K562 (cell line): ENCODE results near the gene GALNT7. TPM values are rescaled to one million over a fixed set of nuclear protein-coding genes. Genes with fewer than 3 reads are reported as not detected.

Source experiments
- CCNT2 ChIP-seq: IDR thresholded peaks from 2 replicates; pipeline ENCODE4 v1.6.1; 2011; ENCODE audit warnings: borderline replicate concordance, low read depth, mild to moderate bottlenecking, moderate library complexity, mixed read lengths, low read length; ENCODE audit not compliant: insufficient read length; ENCODE audit errors: extremely low read depth
- CXXC5 ChIP-seq: fragments of 250-450 bp; sonication (Bioruptor Pico); IDR thresholded peaks from 2 replicates; pipeline ENCODE4 v1.8.0; 2022; ENCODE audit warnings: inconsistent platforms, mild to moderate bottlenecking, moderate library complexity
- EHMT2 ChIP-seq: fragments of 450-650 bp; IDR thresholded peaks from 2 replicates; pipeline ENCODE4 v1.6.1; 2018; ENCODE audit warnings: antibody characterized with exemption
- ETV6 ChIP-seq, 3 experiments: fragments of 150-350 bp in 1 of 3; sonication (generic) in 1 of 3; formaldehyde crosslinking in 1 of 3; IDR thresholded peaks; 2 replicates each; pipeline versions ENCODE4 v1.6.1 to v1.8.0; 2014 to 2022; ENCODE audit warnings: borderline replicate concordance in 2 of 3, low read depth in 2 of 3, antibody characterized with exemption in 1 of 3, low read length in 1 of 3, mild to moderate bottlenecking in 1 of 3, missing genetic modification reagents in 1 of 3
- FIP1L1 ChIP-seq: fragments of 200-400 bp; formaldehyde crosslinking; IDR thresholded peaks from 2 replicates; pipeline ENCODE4 v1.6.1; 2018; ENCODE audit warnings: mild to moderate bottlenecking, low read depth, low read length; ENCODE audit not compliant: poor library complexity, severe bottlenecking
- FOSL1 ChIP-seq: fragments of 200-800 bp; sonication (Bioruptor generic); conservative IDR thresholded peaks from 2 replicates; pipeline ENCODE4 v1.6.1; 2016; ENCODE audit warnings: missing genetic modification characterization, missing compliant biosample characterization
- HDAC2 ChIP-seq: fragments of 450-650 bp; IDR thresholded peaks from 2 replicates; pipeline ENCODE4 v1.6.1; 2016; ENCODE audit warnings: mild to moderate bottlenecking
- KDM1A ChIP-seq, 2 experiments: fragments of 450-650 bp; IDR thresholded peaks; 2 replicates each; pipeline ENCODE4 v1.6.1; 2016; ENCODE audit warnings: mild to moderate bottlenecking in 2 of 2
- MCM7 ChIP-seq, 2 experiments: fragments of 450-650 bp; IDR thresholded peaks; 2 replicates each; pipeline ENCODE4 v1.6.1; 2016 to 2018
- MIER1 ChIP-seq: fragments of 450-650 bp; IDR thresholded peaks from 2 replicates; pipeline ENCODE4 v1.6.1; 2016; ENCODE audit warnings: antibody characterized with exemption, mild to moderate bottlenecking, low read depth
- NFYB ChIP-seq: IDR thresholded peaks from 2 replicates; pipeline ENCODE4 v1.6.1; 2011; ENCODE audit warnings: mild to moderate bottlenecking, moderate library complexity; ENCODE audit not compliant: insufficient read length; ENCODE audit errors: extremely low read depth
- NR2C2 ChIP-seq, 2 experiments: fragments of 200-800 bp in 1 of 2; sonication (Bioruptor generic) in 1 of 2; sonication (generic) in 1 of 2; formaldehyde crosslinking in 1 of 2; IDR thresholded peaks; 2 replicates each; pipeline versions ENCODE4 v1.6.1 to v1.8.0; 2016 to 2022; ENCODE audit warnings: mild to moderate bottlenecking in 1 of 2, missing compliant biosample characterization in 1 of 2, missing genetic modification characterization in 1 of 2, missing genetic modification reagents in 1 of 2
- SMARCC2 ChIP-seq: fragments of 450-650 bp; IDR thresholded peaks from 2 replicates; pipeline ENCODE4 v1.6.1; 2017; ENCODE audit warnings: antibody characterized with exemption, moderate library complexity, mild to moderate bottlenecking, low read depth
- SRSF7 ChIP-seq: fragments of 200-400 bp; formaldehyde crosslinking; optimal IDR thresholded peaks from 2 replicates; pipeline ENCODE3; 2017; ENCODE audit warnings: mild to moderate bottlenecking, low read depth, low read length
- TRIM28 ChIP-seq: fragments of 450-650 bp; IDR thresholded peaks from 2 replicates; pipeline ENCODE4 v1.6.1; 2017
- WHSC1 ChIP-seq: IDR thresholded peaks from one replicate; pipeline ENCODE4 v1.6.1; 2012; ENCODE audit warnings: low read length, control low read depth, inconsistent platforms
- ZNF316 ChIP-seq: fragments of 450-650 bp; IDR thresholded peaks from 2 replicates; pipeline ENCODE4 v1.6.1; 2016
- ZNF347 ChIP-seq: fragments of 450-650 bp; formaldehyde crosslinking; IDR thresholded peaks from 2 replicates; pipeline ENCODE4 v1.4.0; 2020; ENCODE audit warnings: low read depth, mild to moderate bottlenecking, moderate library complexity
- ZNF583 ChIP-seq: fragments of 250-450 bp; sonication (Bioruptor Pico); IDR thresholded peaks from 2 replicates; pipeline ENCODE4 v1.4.0; 2020
- polyA plus RNA-seq, 8 experiments: library from polyadenylated mRNA; depleted of rRNA in 4 of 8; stranded (reverse) in 5 of 8; unstranded in 3 of 8; fragments of >200 nt; fragmentation: Nextera tagmentation in 2 of 8; fragmentation: Illumina TruSeq in 1 of 8; extraction: Ambion mirVana in 2 of 8; extraction: Trizol in 1 of 8; gene quantifications; 2 replicates each; pipeline versions ENCODE4 v1.2.1 to v1.2.3, GENCODE V29; 2011 to 2014; ENCODE audit warnings: inconsistent platforms in 1 of 8, missing spikeins in 1 of 8
- total RNA-seq, 7 experiments: library from RNA; depleted of rRNA in 6 of 7; stranded (reverse); fragments of >200 nt in 6 of 7; fragmentation: Illumina TruSeq in 2 of 7; extraction: Trizol in 2 of 7; gene quantifications; 2 replicates each; pipeline versions ENCODE4 v1.2.1 to v1.2.3, GENCODE V29; 2011 to 2021; ENCODE audit warnings: low replicate concordance in 1 of 7
- TF ChIP-seq, protein P1 (sequence below): fragments of 450-650 bp; formaldehyde crosslinking; IDR thresholded peaks from 2 replicates; pipeline ENCODE4 v1.4.0; 2020; ENCODE audit warnings: mild to moderate bottlenecking
- TF ChIP-seq, protein P2 (sequence below): IDR thresholded peaks from 3 replicates; pipeline ENCODE4 v1.6.1; 2011; ENCODE audit warnings: borderline replicate concordance, mild to moderate bottlenecking, moderate library complexity; ENCODE audit not compliant: insufficient read length; ENCODE audit errors: extremely low read depth
- TF ChIP-seq, protein P3 (sequence below): sonication (generic); formaldehyde crosslinking; IDR thresholded peaks from 2 replicates; pipeline ENCODE4 v1.8.0; 2022; ENCODE audit warnings: mild to moderate bottlenecking, missing genetic modification reagents
- TF ChIP-seq, protein P4 (sequence below): IDR thresholded peaks from 2 replicates; pipeline ENCODE4 v1.6.1; 2011; ENCODE audit warnings: borderline replicate concordance, low read depth, mild to moderate bottlenecking, moderate library complexity, low read length; ENCODE audit not compliant: insufficient read depth, poor library complexity, severe bottlenecking

The GALNT7 gene
- total and polyA plus RNA-seq, 9 of the 15 experiments (the other 6 are each of a cell fraction or from before 2014, with no cell fraction given) = 16.7 to 38.7 (median 31.1) TPM

DNA sequence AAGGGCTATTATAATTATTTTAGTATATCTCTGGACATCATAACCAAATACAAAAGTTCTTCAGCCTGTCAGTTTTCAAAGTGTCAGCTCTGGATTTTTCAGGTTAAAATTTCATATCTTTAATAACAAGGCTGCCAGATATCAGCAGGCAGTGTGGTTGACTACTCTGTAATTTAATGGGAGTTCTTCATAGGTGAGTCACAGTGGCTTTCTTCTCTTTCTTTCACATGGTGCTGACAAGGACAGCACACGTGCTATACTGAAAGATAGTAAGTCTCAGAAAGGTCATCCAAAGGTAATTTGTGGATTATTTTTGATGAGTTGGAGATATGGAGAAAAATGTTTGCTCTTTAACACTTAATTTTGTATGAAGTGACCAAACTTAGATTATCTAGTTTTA, 43.2 kb downstream of the GALNT7 start (continued):
- TF ChIP-seq, protein P1, sequence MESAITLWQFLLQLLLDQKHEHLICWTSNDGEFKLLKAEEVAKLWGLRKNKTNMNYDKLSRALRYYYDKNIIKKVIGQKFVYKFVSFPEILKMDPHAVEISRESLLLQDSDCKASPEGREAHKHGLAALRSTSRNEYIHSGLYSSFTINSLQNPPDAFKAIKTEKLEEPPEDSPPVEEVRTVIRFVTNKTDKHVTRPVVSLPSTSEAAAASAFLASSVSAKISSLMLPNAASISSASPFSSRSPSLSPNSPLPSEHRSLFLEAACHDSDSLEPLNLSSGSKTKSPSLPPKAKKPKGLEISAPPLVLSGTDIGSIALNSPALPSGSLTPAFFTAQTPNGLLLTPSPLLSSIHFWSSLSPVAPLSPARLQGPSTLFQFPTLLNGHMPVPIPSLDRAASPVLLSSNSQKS = no peak
- no peak for TF ChIP-seq TRIM28
- 0 out of 4 replicates have a peak, but pooled peaks of 1 of the 2 experiments have one; percentile 8 for TF ChIP-seq KDM1A (IDR thresholded peaks at IDR 0.05)
- no peak for TF ChIP-seq SMARCC2
- TF ChIP-seq, protein P2, sequence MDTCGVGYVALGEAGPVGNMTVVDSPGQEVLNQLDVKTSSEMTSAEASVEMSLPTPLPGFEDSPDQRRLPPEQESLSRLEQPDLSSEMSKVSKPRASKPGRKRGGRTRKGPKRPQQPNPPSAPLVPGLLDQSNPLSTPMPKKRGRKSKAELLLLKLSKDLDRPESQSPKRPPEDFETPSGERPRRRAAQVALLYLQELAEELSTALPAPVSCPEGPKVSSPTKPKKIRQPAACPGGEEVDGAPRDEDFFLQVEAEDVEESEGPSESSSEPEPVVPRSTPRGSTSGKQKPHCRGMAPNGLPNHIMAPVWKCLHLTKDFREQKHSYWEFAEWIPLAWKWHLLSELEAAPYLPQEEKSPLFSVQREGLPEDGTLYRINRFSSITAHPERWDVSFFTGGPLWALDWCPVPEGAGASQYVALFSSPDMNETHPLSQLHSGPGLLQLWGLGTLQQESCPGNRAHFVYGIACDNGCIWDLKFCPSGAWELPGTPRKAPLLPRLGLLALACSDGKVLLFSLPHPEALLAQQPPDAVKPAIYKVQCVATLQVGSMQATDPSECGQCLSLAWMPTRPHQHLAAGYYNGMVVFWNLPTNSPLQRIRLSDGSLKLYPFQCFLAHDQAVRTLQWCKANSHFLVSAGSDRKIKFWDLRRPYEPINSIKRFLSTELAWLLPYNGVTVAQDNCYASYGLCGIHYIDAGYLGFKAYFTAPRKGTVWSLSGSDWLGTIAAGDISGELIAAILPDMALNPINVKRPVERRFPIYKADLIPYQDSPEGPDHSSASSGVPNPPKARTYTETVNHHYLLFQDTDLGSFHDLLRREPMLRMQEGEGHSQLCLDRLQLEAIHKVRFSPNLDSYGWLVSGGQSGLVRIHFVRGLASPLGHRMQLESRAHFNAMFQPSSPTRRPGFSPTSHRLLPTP = no peak
- TF ChIP-seq FIP1L1 = no peak
- TF ChIP-seq MCM7 (IDR thresholded peaks at IDR 0.05) = no peak
- TF ChIP-seq EHMT2 = peak; percentile 73; the same call in 1 of the 2 replicates
- no peak for TF ChIP-seq ZNF347 (CRISPR knock-in tag)
- TF ChIP-seq ZNF316 = no peak
- peak; percentile 35; the same call in 1 of the 2 replicates for TF ChIP-seq MIER1
- TF ChIP-seq ZNF583 (CRISPR knock-in tag) = no peak
- no peak for TF ChIP-seq NR2C2 (CRISPR knock-in tag; IDR thresholded peaks at IDR 0.05)
- no peak for TF ChIP-seq NR2C2 (tag; IDR thresholded peaks at IDR 0.05)
- TF ChIP-seq, protein P3, sequence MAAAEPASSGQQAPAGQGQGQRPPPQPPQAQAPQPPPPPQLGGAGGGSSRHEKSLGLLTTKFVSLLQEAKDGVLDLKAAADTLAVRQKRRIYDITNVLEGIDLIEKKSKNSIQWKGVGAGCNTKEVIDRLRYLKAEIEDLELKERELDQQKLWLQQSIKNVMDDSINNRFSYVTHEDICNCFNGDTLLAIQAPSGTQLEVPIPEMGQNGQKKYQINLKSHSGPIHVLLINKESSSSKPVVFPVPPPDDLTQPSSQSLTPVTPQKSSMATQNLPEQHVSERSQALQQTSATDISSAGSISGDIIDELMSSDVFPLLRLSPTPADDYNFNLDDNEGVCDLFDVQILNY = no peak
- TF ChIP-seq NFYB = no peak
- peak; percentile 91 for TF ChIP-seq FOSL1 (tag)
- TF ChIP-seq CXXC5 (CRISPR knock-in tag) = no peak
- TF ChIP-seq CCNT2 = no peak
- no peak for TF ChIP-seq WHSC1
- TF ChIP-seq ETV6 (IDR thresholded peaks at IDR 0.05; ENCODE audit: borderline replicate concordance in 1 of 2, low read depth in 2 of 2, low read length in 1 of 2) = no peak
- no peak for TF ChIP-seq ETV6 (CRISPR knock-in tag; IDR thresholded peaks at IDR 0.05; ENCODE audit: borderline replicate concordance)
- TF ChIP-seq SRSF7 = no peak
- TF ChIP-seq, protein P4, sequence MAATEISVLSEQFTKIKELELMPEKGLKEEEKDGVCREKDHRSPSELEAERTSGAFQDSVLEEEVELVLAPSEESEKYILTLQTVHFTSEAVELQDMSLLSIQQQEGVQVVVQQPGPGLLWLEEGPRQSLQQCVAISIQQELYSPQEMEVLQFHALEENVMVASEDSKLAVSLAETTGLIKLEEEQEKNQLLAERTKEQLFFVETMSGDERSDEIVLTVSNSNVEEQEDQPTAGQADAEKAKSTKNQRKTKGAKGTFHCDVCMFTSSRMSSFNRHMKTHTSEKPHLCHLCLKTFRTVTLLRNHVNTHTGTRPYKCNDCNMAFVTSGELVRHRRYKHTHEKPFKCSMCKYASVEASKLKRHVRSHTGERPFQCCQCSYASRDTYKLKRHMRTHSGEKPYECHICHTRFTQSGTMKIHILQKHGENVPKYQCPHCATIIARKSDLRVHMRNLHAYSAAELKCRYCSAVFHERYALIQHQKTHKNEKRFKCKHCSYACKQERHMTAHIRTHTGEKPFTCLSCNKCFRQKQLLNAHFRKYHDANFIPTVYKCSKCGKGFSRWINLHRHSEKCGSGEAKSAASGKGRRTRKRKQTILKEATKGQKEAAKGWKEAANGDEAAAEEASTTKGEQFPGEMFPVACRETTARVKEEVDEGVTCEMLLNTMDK = no peak
- no peak for TF ChIP-seq HDAC2
